Activated B cell treated with CpG ODN at 0.5 μM for 24 hours (primary cell): ENCODE data around the gene NPM3. TPM values are rescaled to one million over a fixed set of nuclear protein-coding genes. Genes with fewer than 3 reads are reported as not detected.

Experiments used
- ATAC-seq: fragments of 200-7000 bp; cut with Tn5 transposase; one replicate; pipeline ENCODE4 v1.10.0; 2021; ENCODE audit warnings: low read depth, mild to moderate bottlenecking, moderate library complexity
- CTCF ChIA-PET: fragments of 350-600 bp; sonication (Branson Sonifier 250); formaldehyde crosslinking; loops from one replicate; lab custom pipeline; 2021; ENCODE audit warnings: antibody characterized with exemption; lab: Charles Lee
- POLR2A ChIA-PET: fragments of 350-600 bp; sonication (Branson Sonifier 250); formaldehyde crosslinking; loops from one replicate; lab custom pipeline; 2021; ENCODE audit warnings: antibody characterized with exemption; lab: Charles Lee
- DNase-seq: peaks from one replicate; pipeline ENCODE4 v3.0.0; 2022
- H3K27ac Mint-ChIP-seq: one replicate; pipeline ENCODE4 v1.8.0; 2020; ENCODE audit warnings: mixed read lengths
- H3K27me3 Mint-ChIP-seq: one replicate; pipeline ENCODE4 v1.8.0; 2021; ENCODE audit warnings: mixed read lengths
- H3K36me3 Mint-ChIP-seq: one replicate; pipeline ENCODE4 v1.8.0; 2021; ENCODE audit warnings: low read depth, mixed read lengths
- H3K4me1 Mint-ChIP-seq: one replicate; pipeline ENCODE4 v1.8.0; 2021; ENCODE audit warnings: mixed read lengths
- H3K4me3 Mint-ChIP-seq: one replicate; pipeline ENCODE4 v1.8.0; 2020; ENCODE audit warnings: mild to moderate bottlenecking, mixed read lengths
- H3K9me3 Mint-ChIP-seq: one replicate; pipeline ENCODE4 v1.8.0; 2020; ENCODE audit warnings: mixed read lengths
- intact Hi-C: fragments of 100-400 bp; cut with micrococcal nuclease; formaldehyde crosslinking; loops from one replicate; pipeline ENCODE4 v1.15.1; 2024
- total RNA-seq: library from RNA; stranded (reverse); gene quantifications from 2 replicates; pipeline ENCODE4 v1.2.3, GENCODE V29; 2022
- TF ChIP-seq, protein P1 (sequence below): fragments of 200-600 bp; IDR thresholded peaks from one replicate; pipeline ENCODE4 v1.8.0; 2022; ENCODE audit warnings: antibody characterized with exemption, mild to moderate bottlenecking

The NPM3 gene
- total RNA-seq, 1 donor from 2014 or later: 48.1 TPM

DNA sequence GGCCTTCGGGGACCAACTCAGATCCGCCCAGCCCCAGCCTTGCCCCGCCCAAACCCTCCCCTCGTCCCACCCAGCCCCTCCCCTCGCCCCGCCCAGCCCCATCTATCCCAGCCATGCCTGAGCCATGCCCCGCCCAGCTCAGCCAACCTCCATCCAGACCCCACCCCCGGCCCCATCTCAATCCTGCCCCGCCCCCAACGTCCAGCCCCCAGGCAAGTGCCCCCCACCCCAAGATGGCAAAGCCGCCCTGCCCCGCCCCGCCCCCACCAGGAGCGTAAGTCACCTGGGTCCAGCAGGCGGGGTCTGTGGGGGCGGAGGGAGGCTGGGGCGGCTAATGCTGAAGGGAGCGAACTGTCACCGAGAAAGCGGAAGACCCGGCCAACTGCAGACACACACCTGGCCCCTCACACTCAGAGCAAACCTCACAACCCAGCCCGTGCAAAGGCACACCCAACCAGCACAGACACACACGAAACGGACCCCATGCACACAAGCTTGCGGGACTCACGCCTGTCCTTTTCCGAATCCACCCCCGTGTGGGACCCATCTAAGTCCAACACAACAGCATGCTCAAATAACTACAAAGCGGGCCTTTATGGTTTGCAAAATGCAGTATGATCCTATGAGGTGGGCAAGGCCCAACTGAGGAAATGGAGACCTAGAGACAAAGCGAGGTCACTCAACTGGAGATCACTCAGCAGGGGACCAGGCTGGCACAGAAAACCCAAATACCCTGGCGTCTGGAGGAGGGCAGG, 46.5 kb upstream of the NPM3 start:
- CTCF ChIA-PET: no interaction called here
- Mint-ChIP-seq H3K27ac (peak overlapping the region; percentile 97), H3K27me3 (no peaks in the 10 kb centered on the region), H3K9me3 (no peaks in the 10 kb centered on the region), H3K36me3 (peaks cover 2% of the 10 kb centered on the region), H3K4me1 (peaks cover 37% of the 10 kb centered on the region), H3K4me3 (peak overlapping the region; percentile 80)
- intact Hi-C loops: loop anchor here (1.0 to 5.0 kb wide), 3 partner anchors 11 to 832 kb away; partner anchors contain the start of genes LZTS2 and OGA
- TF ChIP-seq, protein P1, sequence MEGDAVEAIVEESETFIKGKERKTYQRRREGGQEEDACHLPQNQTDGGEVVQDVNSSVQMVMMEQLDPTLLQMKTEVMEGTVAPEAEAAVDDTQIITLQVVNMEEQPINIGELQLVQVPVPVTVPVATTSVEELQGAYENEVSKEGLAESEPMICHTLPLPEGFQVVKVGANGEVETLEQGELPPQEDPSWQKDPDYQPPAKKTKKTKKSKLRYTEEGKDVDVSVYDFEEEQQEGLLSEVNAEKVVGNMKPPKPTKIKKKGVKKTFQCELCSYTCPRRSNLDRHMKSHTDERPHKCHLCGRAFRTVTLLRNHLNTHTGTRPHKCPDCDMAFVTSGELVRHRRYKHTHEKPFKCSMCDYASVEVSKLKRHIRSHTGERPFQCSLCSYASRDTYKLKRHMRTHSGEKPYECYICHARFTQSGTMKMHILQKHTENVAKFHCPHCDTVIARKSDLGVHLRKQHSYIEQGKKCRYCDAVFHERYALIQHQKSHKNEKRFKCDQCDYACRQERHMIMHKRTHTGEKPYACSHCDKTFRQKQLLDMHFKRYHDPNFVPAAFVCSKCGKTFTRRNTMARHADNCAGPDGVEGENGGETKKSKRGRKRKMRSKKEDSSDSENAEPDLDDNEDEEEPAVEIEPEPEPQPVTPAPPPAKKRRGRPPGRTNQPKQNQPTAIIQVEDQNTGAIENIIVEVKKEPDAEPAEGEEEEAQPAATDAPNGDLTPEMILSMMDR: no peak
- POLR2A ChIA-PET: interaction anchor here (0.5 to 6.2 kb wide), 10 partner anchors 11 to 821 kb away, joined by 3 to 96 read pairs (median 3); partner anchors contain the start of genes CUEDC2, NPM3 and OGA
- DNase-seq: peak; percentile 73
- peak; percentile 40 for ATAC-seq

GRCh38 chr10:101828766-101829551, 45.7 kb upstream of the NPM3 start:
- no peak overlapping the region for H3K27ac Mint-ChIP-seq

DNA sequence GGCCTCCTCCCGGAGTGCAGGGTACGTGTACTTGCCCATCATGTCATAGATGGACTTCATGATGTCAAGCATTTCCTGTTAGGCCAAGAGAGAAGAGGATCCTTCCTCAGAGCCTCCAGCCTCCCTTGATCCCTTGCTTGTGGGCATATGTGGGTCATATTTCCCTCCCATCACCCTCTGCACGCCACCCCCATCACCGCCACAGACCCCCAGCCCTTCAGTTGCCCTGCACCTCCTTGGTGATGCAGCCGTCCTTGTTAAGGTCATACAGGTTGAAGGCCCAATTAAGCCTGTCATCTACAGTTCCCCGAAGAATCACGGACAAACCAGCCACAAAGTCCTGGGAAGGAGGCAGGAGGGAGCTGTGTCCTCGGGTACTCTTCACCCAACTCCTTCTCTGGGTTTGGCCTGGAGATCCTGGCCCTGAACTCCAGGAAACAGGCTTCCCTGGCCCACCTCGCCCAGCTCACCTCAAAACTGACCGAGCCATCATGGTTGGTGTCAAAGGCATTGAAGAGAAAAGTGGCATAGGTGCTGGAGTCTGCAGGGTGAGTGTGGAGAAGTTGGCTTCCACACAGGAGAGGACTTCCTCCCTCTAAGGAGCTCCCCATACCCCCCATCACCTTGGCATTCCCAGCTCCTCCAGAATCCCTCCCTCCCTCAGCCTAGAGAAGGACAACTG, 44.8 kb upstream of the NPM3 start:
- Mint-ChIP-seq H3K4me1 (peaks cover 31% of the 10 kb centered on the region), H3K36me3 (peaks cover 2% of the 10 kb centered on the region), H3K27me3 (no peaks in the 10 kb centered on the region), H3K9me3 (no peaks in the 10 kb centered on the region), H3K27ac (no peak overlapping the region), H3K4me3 (no peak overlapping the region)
- intact Hi-C loops: no loop called here
- POLR2A ChIA-PET: interaction anchor here (1.0 to 6.2 kb wide), 4 partner anchors 10 to 21 kb away, joined by 3 to 96 read pairs (median 4); partner anchors contain the start of gene OGA
- ATAC-seq (no peak), DNase-seq (no peak)
- CTCF ChIA-PET: interaction anchor here (0.8 to 1.7 kb wide), 2 partner anchors 12 to 245 kb away, joined by 3 to 6 read pairs; no protein-coding TSS in a partner anchor
- TF ChIP-seq, protein P1: no peak

More at GRCh38 chr10:101828766-101829551, 45.7 kb upstream of the NPM3 start:
- H3K36me3 Mint-ChIP-seq: peaks cover 2% of the 10 kb centered on the region
- TF ChIP-seq, protein P1: no peak
- H3K9me3 Mint-ChIP-seq: no peaks in the 10 kb centered on the region
- intact Hi-C loops: no loop called here
- peak overlapping the region; percentile 32 for H3K4me3 Mint-ChIP-seq
- H3K27me3 Mint-ChIP-seq: no peaks in the 10 kb centered on the region
- H3K4me1 Mint-ChIP-seq: peaks cover 33% of the 10 kb centered on the region
- CTCF ChIA-PET: no interaction called here
- ATAC-seq (no peak), DNase-seq (no peak)
- POLR2A ChIA-PET: interaction anchor here (0.6 to 6.2 kb wide), 10 partner anchors 11 to 822 kb away, joined by 3 to 96 read pairs (median 3); partner anchors contain the start of genes CUEDC2, NPM3 and OGA

DNA sequence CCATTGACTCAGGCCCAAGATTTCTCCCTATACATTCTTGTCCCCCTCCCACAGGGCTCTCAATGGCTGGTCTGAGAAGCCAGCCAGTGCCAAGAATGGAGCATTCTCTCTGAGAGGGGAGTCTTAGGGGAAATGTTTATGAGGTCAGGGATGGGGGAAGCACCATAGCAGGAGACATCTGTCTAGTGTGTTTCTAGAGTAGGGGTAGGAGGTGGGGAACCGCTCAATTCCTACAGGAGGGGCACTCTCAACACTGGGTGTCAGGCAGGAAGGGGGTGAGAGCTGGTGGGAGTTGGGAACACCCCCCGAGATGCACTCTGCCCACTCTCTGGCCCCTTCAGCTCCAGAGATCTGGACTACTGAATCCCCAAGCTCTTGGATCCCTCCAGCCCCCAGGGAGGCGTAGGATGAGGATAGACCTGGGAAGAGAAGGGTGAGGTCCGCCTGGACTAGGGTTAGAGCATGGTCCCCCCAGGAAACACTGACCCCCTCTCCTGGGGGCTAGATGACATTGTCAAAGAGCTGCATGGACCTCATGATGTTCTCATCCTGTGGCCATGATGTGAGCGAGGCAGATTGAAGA, 43.7 kb upstream of the NPM3 start:
- intact Hi-C loops: no loop called here
- no peak overlapping the region for H3K4me3 Mint-ChIP-seq
- H3K27ac Mint-ChIP-seq: no peak overlapping the region

More for the DNA sequence above, 43.7 kb upstream of the NPM3 start:
- H3K27me3 Mint-ChIP-seq: no peaks in the 10 kb centered on the region
- peaks cover 2% of the 10 kb centered on the region for H3K36me3 Mint-ChIP-seq
- no peak for DNase-seq
- CTCF ChIA-PET: interaction anchor here (0.8 to 1.7 kb wide), 2 partner anchors 13 to 246 kb away, joined by 3 to 6 read pairs; no protein-coding TSS in a partner anchor
- no peak for ATAC-seq
- TF ChIP-seq, protein P1: no peak
- H3K4me1 Mint-ChIP-seq: peaks cover 26% of the 10 kb centered on the region
- no peaks in the 10 kb centered on the region for H3K9me3 Mint-ChIP-seq
- POLR2A ChIA-PET: interaction anchor here (1.4 to 6.2 kb wide), 2 partner anchors 9 to 20 kb away, joined by 3 to 96 read pairs; partner anchors contain the start of gene OGA
